K562 (cell line): ENCODE results near the gene CAMK2A. TPM values are rescaled to one million over a fixed set of nuclear protein-coding genes. Genes with fewer than 3 reads are reported as not detected.

Source experiments
- ATAC-seq: fragments of 200-7000 bp; cut with Tn5 transposase; 3 replicates; pipeline ENCODE4 v1.9.1; 2020; ENCODE audit warnings: moderate library complexity
- BruUV-seq: library from RNA; stranded (reverse); fragments of 400-500 nt; replicated peaks from 2 replicates; lab custom pipeline; 2021; lab: Mats Ljungman, UMichigan
- CTCF ChIA-PET: fragments of 300-600 bp; formaldehyde crosslinking; extraction: SDS; loops from one replicate; lab custom pipeline; 2021; ENCODE audit warnings: low intra/inter-chr PET ratio; lab: Yijun Ruan, JAX
- POLR2A ChIA-PET: fragments of 300-600, 350-650 bp; sonication (Branson Sonifier 250); formaldehyde crosslinking; extraction: SDS; loops from one replicate; lab custom pipeline; 2021; ENCODE audit warnings: antibody characterized with exemption, inconsistent platforms; lab: Yijun Ruan, JAX
- DNase-seq, 4 experiments: peaks; one replicate each; pipeline versions ENCODE4 v3.0.0 to v3.0.0-alpha.2; 2011 to 2018; ENCODE audit warnings: low spot score in 3 of 4, mixed read lengths in 3 of 4; ENCODE audit errors: extremely low read depth in 1 of 4
- FAIRE-seq: peaks from 2 replicates; lab custom pipeline; 2011; peaks lifted over from hg19 to GRCh38; lab: Jason Lieb, UNC
- H2AFZ ChIP-seq: 2 replicates; pipeline ENCODE4 v1.6.0; 2011; ENCODE audit warnings: low read depth, low read length, control low read depth, inconsistent platforms
- H3K27ac ChIP-seq: fragments of 200-600 bp; 3 replicates; pipeline ENCODE4 v1.8.0; 2011; ENCODE audit warnings: low read depth, mild to moderate bottlenecking, control low read depth, inconsistent platforms, low read length, moderate library complexity, mixed read lengths; ENCODE audit errors: extremely low read depth
- H3K27me3 ChIP-seq, 2 experiments: fragments of 300-600 bp in 1 of 2; 2 replicates in 1 of 2; 3 replicates in 1 of 2; pipeline versions ENCODE4 v1.6.0 to v1.8.0; 2011; ENCODE audit warnings: inconsistent platforms in 2 of 2, low read length in 2 of 2, mild to moderate bottlenecking in 1 of 2, mixed read lengths in 1 of 2, moderate library complexity in 1 of 2; ENCODE audit not compliant: control insufficient read depth in 2 of 2, insufficient read depth in 2 of 2
- H3K36me3 ChIP-seq: fragments of 300-600 bp; 3 replicates; pipeline ENCODE4 v1.8.0; 2011; ENCODE audit warnings: mild to moderate bottlenecking, low read length, inconsistent platforms; ENCODE audit not compliant: control insufficient read depth, insufficient read depth
- H3K4me1 ChIP-seq, 2 experiments: fragments of 200-600 bp in 1 of 2; replicated peaks in 1 of 2; 2 replicates in 1 of 2; 3 replicates in 1 of 2; pipeline versions ENCODE4 v1.5.1 to v1.8.0; 2011; ENCODE audit warnings: inconsistent platforms in 2 of 2, low read length in 2 of 2, mild to moderate bottlenecking in 1 of 2, mixed read lengths in 1 of 2, moderate library complexity in 1 of 2; ENCODE audit not compliant: control insufficient read depth in 2 of 2, insufficient read depth in 2 of 2
- H3K4me2 ChIP-seq: 2 replicates; pipeline ENCODE4 v1.6.1; 2011; ENCODE audit warnings: low read length, control low read depth, inconsistent platforms, mixed read lengths; ENCODE audit not compliant: insufficient read depth
- H3K4me3 ChIP-seq: fragments of 200-600 bp; sonication (generic), shearing (Covaris generic); 2 replicates; pipeline ENCODE4 v1.5.1; 2016; ENCODE audit warnings: control low read depth, inconsistent platforms
- H3K79me2 ChIP-seq: fragments of 200-600 bp; 3 replicates; pipeline ENCODE4 v1.8.0; 2011; ENCODE audit warnings: low read length, inconsistent platforms; ENCODE audit not compliant: control insufficient read depth, insufficient read depth
- H3K9ac ChIP-seq, 2 experiments: 2 replicates each; pipeline versions ENCODE4 v1.6.0 to v1.6.1; 2011; ENCODE audit warnings: low read depth in 2 of 2, low read length in 2 of 2, control low read depth in 1 of 2, inconsistent platforms in 1 of 2, mild to moderate bottlenecking in 1 of 2, mixed read lengths in 1 of 2; ENCODE audit not compliant: insufficient read depth in 1 of 2
- H3K9me1 ChIP-seq: one replicate; pipeline ENCODE4 v1.6.0; 2011; ENCODE audit warnings: inconsistent platforms, mild to moderate bottlenecking, low read length, moderate library complexity; ENCODE audit not compliant: control insufficient read depth, insufficient read depth
- H3K9me3 ChIP-seq: replicated peaks from 2 replicates; pipeline ENCODE4 v1.5.1; 2011; ENCODE audit warnings: low read depth, low read length, inconsistent platforms; ENCODE audit not compliant: control insufficient read depth, insufficient read depth
- H4K20me1 ChIP-seq: replicated peaks from 2 replicates; pipeline ENCODE4 v1.6.1; 2011; ENCODE audit warnings: low read length, inconsistent platforms, mixed read lengths; ENCODE audit not compliant: control insufficient read depth, insufficient read depth
- CBFA2T3 ChIP-seq: fragments of 450-650 bp; IDR thresholded peaks from 2 replicates; pipeline ENCODE4 v1.6.1; 2017
- CCAR2 ChIP-seq: fragments of 200-400 bp; formaldehyde crosslinking; IDR thresholded peaks from 2 replicates; pipeline ENCODE4 v1.6.1; 2017; ENCODE audit warnings: mild to moderate bottlenecking, low read depth, low read length
- DMBX1 ChIP-seq: fragments of 250-450 bp; sonication (Bioruptor Pico); IDR thresholded peaks from 2 replicates; pipeline ENCODE4 v1.8.0; 2022; ENCODE audit warnings: inconsistent platforms, mild to moderate bottlenecking, moderate library complexity, borderline replicate concordance
- GTF2A2 ChIP-seq: IDR thresholded peaks from 2 replicates; pipeline ENCODE4 v1.6.1; 2016; ENCODE audit warnings: mild to moderate bottlenecking, missing genetic modification characterization, missing compliant biosample characterization
- NR0B1 ChIP-seq: fragments of 450-650 bp; IDR thresholded peaks from one replicate; pipeline ENCODE4 v1.6.1; 2018; ENCODE audit warnings: mild to moderate bottlenecking, moderate library complexity; ENCODE audit not compliant: partially characterized antibody
- RFX5 ChIP-seq: IDR thresholded peaks from 2 replicates; pipeline ENCODE4 v1.6.1; 2011; ENCODE audit warnings: low read depth, mild to moderate bottlenecking, improper control_type of control experiment, low read length
- RNF2 ChIP-seq: sonication (generic); IDR thresholded peaks from 2 replicates; pipeline ENCODE4 v1.6.1; 2016
- SETDB1 ChIP-seq: IDR thresholded peaks from one replicate; pipeline ENCODE4 v1.6.1; 2012; ENCODE audit warnings: low read length, control low read depth, inconsistent platforms
- SP1 ChIP-seq: sonication (generic); formaldehyde crosslinking; IDR thresholded peaks from 2 replicates; pipeline ENCODE4 v1.8.1; 2022; ENCODE audit warnings: mild to moderate bottlenecking, missing genetic modification reagents
- TARDBP ChIP-seq: fragments of 450-650 bp; IDR thresholded peaks from 2 replicates; pipeline ENCODE4 v1.6.1; 2016
- TCF3 ChIP-seq: sonication (generic); formaldehyde crosslinking; IDR thresholded peaks from 2 replicates; pipeline ENCODE4 v1.4.0; 2020; ENCODE audit warnings: mild to moderate bottlenecking, missing genetic modification reagents
- ZNF143 ChIP-seq: sonication (generic); formaldehyde crosslinking; IDR thresholded peaks from 2 replicates; pipeline ENCODE4 v1.9.0; 2022; ENCODE audit warnings: mild to moderate bottlenecking, missing genetic modification reagents
- ZNF830 ChIP-seq: fragments of 250-450 bp; sonication (Bioruptor Pico); IDR thresholded peaks from 2 replicates; pipeline ENCODE4 v1.5.0; 2021; ENCODE audit warnings: mild to moderate bottlenecking
- WGBS: fragments of 100-300 bp; shearing (Covaris generic); methylation state at CpG from one replicate; pipeline ENCODE4 v1.1.6; 2016; ENCODE audit warnings: low coverage, mixed read lengths; ENCODE audit not compliant: insufficient coverage; ENCODE audit errors: missing lambda C conversion rate; 5-methylcytosine and 5-hydroxymethylcytosine counted together
- in situ Hi-C: fragments of 300-500 bp; cut with MboI; formaldehyde crosslinking; loops from 4 replicates; pipeline ENCODE4 v1.15.0; 2018; ENCODE audit warnings: inconsistent platforms, mixed read lengths
- intact Hi-C: fragments of 100-400 bp; cut with micrococcal nuclease; formaldehyde crosslinking; loops from 2 replicates; pipeline ENCODE4 v1.14.2; 2022
- polyA plus RNA-seq, 8 experiments: library from polyadenylated mRNA; depleted of rRNA in 4 of 8; stranded (reverse) in 5 of 8; unstranded in 3 of 8; fragments of >200 nt; fragmentation: Nextera tagmentation in 2 of 8; fragmentation: Illumina TruSeq in 1 of 8; extraction: Ambion mirVana in 2 of 8; extraction: Trizol in 1 of 8; gene quantifications; 2 replicates each; pipeline versions ENCODE4 v1.2.1 to v1.2.3, GENCODE V29; 2011 to 2014; ENCODE audit warnings: inconsistent platforms in 1 of 8, missing spikeins in 1 of 8
- total RNA-seq, 7 experiments: library from RNA; depleted of rRNA in 6 of 7; stranded (reverse); fragments of >200 nt in 6 of 7; fragmentation: Illumina TruSeq in 2 of 7; extraction: Trizol in 2 of 7; gene quantifications; 2 replicates each; pipeline versions ENCODE4 v1.2.1 to v1.2.3, GENCODE V29; 2011 to 2021; ENCODE audit warnings: low replicate concordance in 1 of 7

CAMK2A gene
- total and polyA plus RNA-seq, 9 of the 15 experiments (the other 6 are each of a cell fraction or from before 2014, with no cell fraction given), result 0.01 to 0.18 (median 0.04) TPM; not detected in 6

- no peak overlapping the region for H3K4me2 ChIP-seq
- in situ Hi-C loops, result no loop called here
- no peaks in the 10 kb centered on the region for H3K9me1 ChIP-seq
- H3K9ac ChIP-seq, result peak overlapping the region in 1 of 2 experiments; percentile 80; a peak in 1 of 4 replicates
- no peaks in the 10 kb centered on the region for H3K36me3 ChIP-seq
- no TSS peak for BruUV-seq
- ChIA-PET POLR2A (interaction anchor here (0.5 to 0.6 kb wide), 4 partner anchors 17 to 192 kb away, joined by 3 to 7 read pairs (median 4); partner anchors contain the start of gene PDGFRB), CTCF (no interaction called here)
- 10% methylated on average over 3 of the region's 3 CpGs for WGBS
- no peaks in the 10 kb centered on the region for H3K79me2 ChIP-seq
- no peak overlapping the region for H3K4me3 ChIP-seq
- FAIRE-seq (no peak), DNase-seq (peak; percentile 46 to 49 (median 46)), ATAC-seq (no peak)
- H3K27ac ChIP-seq, result no peak overlapping the region
- H3K27me3 ChIP-seq, result peaks cover 5 to 46% of the 10 kb centered on the region in 2 experiments; a peak in 4 of 5 replicates
- H4K20me1 ChIP-seq, result peaks cover 9% of the 10 kb centered on the region; the same call in 1 of the 2 replicates
- H2AFZ ChIP-seq, result no peak overlapping the region
- TF ChIP-seq RFX5, result no peak
- TF ChIP-seq CCAR2, result no peak
- peak; percentile 42; the same call in 1 of the 2 replicates for TF ChIP-seq TCF3 (CRISPR knock-in tag)
- peak; percentile 37 for TF ChIP-seq CBFA2T3
- TF ChIP-seq SETDB1, result no peak
- no peak for TF ChIP-seq RNF2
- no peak for TF ChIP-seq ZNF143 (CRISPR knock-in tag)
- TF ChIP-seq ZNF830 (CRISPR knock-in tag), result no peak
- TF ChIP-seq DMBX1 (CRISPR knock-in tag), result no peak
- TF ChIP-seq GTF2A2 (tag), result no peak
- TF ChIP-seq SP1, result no peak
- no peak for TF ChIP-seq TARDBP
- TF ChIP-seq NR0B1, result no peak
- H3K9me3 ChIP-seq, result no peaks in the 10 kb centered on the region
- intact Hi-C loops, result no loop called here
- H3K4me1 ChIP-seq, result peaks cover 22 to 23% of the 10 kb centered on the region in 2 experiments
These were observed 40.6 kb downstream of the CAMK2A start for GRCh38 chr5:150248946-150249345.
